Measurements from ENCODE around the gene UBE2M. TPM values are rescaled to one million over a fixed set of nuclear protein-coding genes. Genes with fewer than 3 reads are reported as not detected.
A peak's percentile ranks its signal among the peaks of the same experiment; 100 is the strongest.

Gene UBE2M
- total RNA-seq, 1 experiment from 2014 or later: 127 TPM

- Histone ChIP-seq H2BK120ac (ENCODE audit: low read depth, low read length, poor library complexity, severe bottlenecking) (no peak overlapping the region), H2AK5ac (ENCODE audit: insufficient read length, low read length) (no peak overlapping the region), H2BK20ac (ENCODE audit: low read depth, low read length, poor library complexity, severe bottlenecking) (no peak overlapping the region), H3K23ac (ENCODE audit: insufficient read length, low read depth, low read length) (no peak overlapping the region), H2AFZ (ENCODE audit: low read length) (no peak overlapping the region), H3K14ac (ENCODE audit: insufficient read depth, low read length) (no peak overlapping the region), H3K56ac (ENCODE audit: insufficient read length, low read depth, low read length) (no peak overlapping the region), H4K5ac (ENCODE audit: insufficient read length, low read depth, low read length) (no peak overlapping the region), H3K4ac (ENCODE audit: low read depth, low read length) (no peak overlapping the region), H4K20me1 (ENCODE audit: control insufficient read depth, insufficient read depth, insufficient read length) (peaks cover 7% of the 10 kb centered on the region), H3K27me3 (ENCODE audit: insufficient read depth, low read length) (peaks cover 4% of the 10 kb centered on the region; the same call in 1 of the 2 replicates), H3K27ac (ENCODE audit: insufficient read length, low read depth, low read length) (no peak overlapping the region), H2BK15ac (ENCODE audit: low read depth, low read length) (no peak overlapping the region), H4K91ac (ENCODE audit: insufficient read length, low read depth, low read length) (no peak overlapping the region), H2BK5ac (ENCODE audit: insufficient read length, low read length) (no peak overlapping the region), H3K18ac (ENCODE audit: insufficient read length, low read depth, low read length) (no peak overlapping the region), H3K23me2 (ENCODE audit: insufficient read length, low read depth, low read length, poor library complexity, severe bottlenecking) (peaks cover 11% of the 10 kb centered on the region), H3K4me1 (ENCODE audit: insufficient read depth, low read length) (peaks cover 4% of the 10 kb centered on the region; the same call in 1 of the 2 replicates), H4K8ac (replicated peaks; ENCODE audit: insufficient read length, low read depth, low read length) (no peak overlapping the region), H3K79me2 (ENCODE audit: insufficient read depth, low read length) (peaks cover 26% of the 10 kb centered on the region), H3K9me3 (ENCODE audit: control insufficient read depth, low read depth, low read length) (no peaks in the 10 kb centered on the region), H3K4me2 (ENCODE audit: insufficient read depth, insufficient read length, low read length) (peak overlapping the region; percentile 99), H3K9ac (ENCODE audit: extremely low read depth, insufficient read length, low read length) (peak overlapping the region; percentile 91), H2BK12ac (ENCODE audit: insufficient read length, low read depth, low read length) (no peak overlapping the region), H3K79me1 (ENCODE audit: insufficient read depth, low read depth, low read length, poor library complexity, severe bottlenecking) (peaks cover 14% of the 10 kb centered on the region), H3T11ph (ENCODE audit: low read length) (no peak overlapping the region)
- H3K27ac Mint-ChIP-seq: peak overlapping the region; percentile 59 to 94 (median 91); a peak in 5 of 7 replicates
- no peaks in the 10 kb centered on the region; a peak in 1 of 5 replicates for H3K9me3 Mint-ChIP-seq
- H3K4me1 Mint-ChIP-seq: peaks cover 17 to 18% of the 10 kb centered on the region in 2 experiments
- peaks cover 54 to 62% (median 62%) of the 10 kb centered on the region in 3 experiments for H3K36me3 Mint-ChIP-seq (ENCODE audit: insufficient read depth in 1 of 3, low read depth in 3 of 3)
- WGBS (ENCODE audit: extremely low coverage, insufficient read length, low lambda C conversion rate): no CpG with 5 or more reads among the region's 1 CpG
- TF ChIP-seq, protein P1, sequence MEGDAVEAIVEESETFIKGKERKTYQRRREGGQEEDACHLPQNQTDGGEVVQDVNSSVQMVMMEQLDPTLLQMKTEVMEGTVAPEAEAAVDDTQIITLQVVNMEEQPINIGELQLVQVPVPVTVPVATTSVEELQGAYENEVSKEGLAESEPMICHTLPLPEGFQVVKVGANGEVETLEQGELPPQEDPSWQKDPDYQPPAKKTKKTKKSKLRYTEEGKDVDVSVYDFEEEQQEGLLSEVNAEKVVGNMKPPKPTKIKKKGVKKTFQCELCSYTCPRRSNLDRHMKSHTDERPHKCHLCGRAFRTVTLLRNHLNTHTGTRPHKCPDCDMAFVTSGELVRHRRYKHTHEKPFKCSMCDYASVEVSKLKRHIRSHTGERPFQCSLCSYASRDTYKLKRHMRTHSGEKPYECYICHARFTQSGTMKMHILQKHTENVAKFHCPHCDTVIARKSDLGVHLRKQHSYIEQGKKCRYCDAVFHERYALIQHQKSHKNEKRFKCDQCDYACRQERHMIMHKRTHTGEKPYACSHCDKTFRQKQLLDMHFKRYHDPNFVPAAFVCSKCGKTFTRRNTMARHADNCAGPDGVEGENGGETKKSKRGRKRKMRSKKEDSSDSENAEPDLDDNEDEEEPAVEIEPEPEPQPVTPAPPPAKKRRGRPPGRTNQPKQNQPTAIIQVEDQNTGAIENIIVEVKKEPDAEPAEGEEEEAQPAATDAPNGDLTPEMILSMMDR (conservative IDR thresholded peaks at IDR 0.05): no peak
- H3K27me3 Mint-ChIP-seq (ENCODE audit: low read depth): peaks cover 22% of the 10 kb centered on the region
- DNase-seq: no peak
- peak overlapping the region; percentile 98 to 100 for H3K4me3 Mint-ChIP-seq
Measured at GRCh38 chr19:58546019-58546530, 12.3 kb downstream of the UBE2M start.

Measured in H9 (cell line).